WTC11 (cell line): ENCODE measurements around the gene ACTN1. TPM values are rescaled to one million over a fixed set of nuclear protein-coding genes. Genes with fewer than 3 reads are reported as not detected.

Experiments used
- ATAC-seq: fragments of 200-7000 bp; cut with Tn5 transposase; 2 replicates; pipeline ENCODE4 v1.10.0; 2021; ENCODE audit warnings: mild to moderate bottlenecking, moderate library complexity
- CTCF ChIA-PET: fragments of 300-600 bp; sonication (Branson Sonifier 250); formaldehyde crosslinking; loops from one replicate; lab custom pipeline; 2021; ENCODE audit warnings: antibody characterized with exemption; lab: Charles Lee
- POLR2A ChIA-PET: fragments of 350-600 bp; sonication (Branson Sonifier 250); formaldehyde crosslinking; loops from one replicate; lab custom pipeline; 2021; ENCODE audit warnings: antibody characterized with exemption; lab: Charles Lee
- DNase-seq: peaks from one replicate; pipeline ENCODE4 v3.0.0; 2021; ENCODE audit warnings: low spot score
- H3K27ac Mint-ChIP-seq: 2 replicates; pipeline ENCODE4 v1.8.0; 2021; ENCODE audit warnings: mixed read lengths
- H3K27me3 Mint-ChIP-seq: 2 replicates; pipeline ENCODE4 v1.8.0; 2021; ENCODE audit warnings: low read depth, mild to moderate bottlenecking, moderate library complexity, mixed read lengths
- H3K36me3 Mint-ChIP-seq: 2 replicates; pipeline ENCODE4 v1.8.0; 2021; ENCODE audit warnings: mixed read lengths
- H3K4me1 Mint-ChIP-seq: 2 replicates; pipeline ENCODE4 v1.8.0; 2022; ENCODE audit warnings: mixed read lengths
- H3K4me3 Mint-ChIP-seq: 2 replicates; pipeline ENCODE4 v1.8.0; 2021; ENCODE audit warnings: mild to moderate bottlenecking, moderate library complexity, mixed read lengths
- H3K9me3 Mint-ChIP-seq: 2 replicates; pipeline ENCODE4 v1.8.0; 2021; ENCODE audit warnings: mixed read lengths
- AR ChIP-seq: fragments of 250-450 bp; sonication (Bioruptor Pico); IDR thresholded peaks from 2 replicates; pipeline ENCODE4 v1.9.0; 2021; ENCODE audit warnings: mild to moderate bottlenecking
- CREM ChIP-seq: sonication (generic); formaldehyde crosslinking; IDR thresholded peaks from 2 replicates; pipeline ENCODE4 v1.8.1; 2022; ENCODE audit warnings: mild to moderate bottlenecking, missing genetic modification reagents, moderate library complexity
- FOXJ3 ChIP-seq: sonication (generic); formaldehyde crosslinking; IDR thresholded peaks from 2 replicates; pipeline ENCODE4 v1.9.0; 2021; ENCODE audit warnings: missing genetic modification reagents, mild to moderate bottlenecking, borderline replicate concordance
- GABPB1 ChIP-seq: sonication (generic); formaldehyde crosslinking; IDR thresholded peaks from 2 replicates; pipeline ENCODE4 v1.8.1; 2023; ENCODE audit warnings: mild to moderate bottlenecking, missing genetic modification reagents
- HMGA2 ChIP-seq: fragments of 250-450 bp; sonication (Bioruptor Pico); IDR thresholded peaks from 2 replicates; pipeline ENCODE4 v1.4.0; 2021; ENCODE audit warnings: mild to moderate bottlenecking, moderate library complexity
- RORB ChIP-seq: fragments of 250-450 bp; sonication (Bioruptor Pico); IDR thresholded peaks from 2 replicates; pipeline ENCODE4 v1.9.0; 2021; ENCODE audit warnings: mild to moderate bottlenecking
- SOX15 ChIP-seq: fragments of 250-450 bp; sonication (Bioruptor Pico); IDR thresholded peaks from 2 replicates; pipeline ENCODE4 v1.9.0; 2021; ENCODE audit warnings: mild to moderate bottlenecking
- SP1 ChIP-seq: sonication (generic); formaldehyde crosslinking; conservative IDR thresholded peaks from 2 replicates; pipeline ENCODE4 v1.8.1; 2022; ENCODE audit warnings: missing genetic modification reagents
- TEAD1 ChIP-seq: sonication (generic); formaldehyde crosslinking; IDR thresholded peaks from 2 replicates; pipeline ENCODE4 v1.8.0; 2022; ENCODE audit warnings: mild to moderate bottlenecking, missing genetic modification reagents
- TEAD4 ChIP-seq: sonication (generic); formaldehyde crosslinking; IDR thresholded peaks from 2 replicates; pipeline ENCODE4 v1.8.0; 2022; ENCODE audit warnings: mild to moderate bottlenecking, missing genetic modification reagents
- ZNF219 ChIP-seq: sonication (generic); formaldehyde crosslinking; IDR thresholded peaks from 2 replicates; pipeline ENCODE4 v1.8.0; 2023; ENCODE audit warnings: missing genetic modification reagents, mild to moderate bottlenecking, borderline replicate concordance
- ZNF232 ChIP-seq: sonication (generic); formaldehyde crosslinking; IDR thresholded peaks from 2 replicates; pipeline ENCODE4 v1.8.0; 2022; ENCODE audit warnings: mild to moderate bottlenecking, missing genetic modification reagents
- ZNF396 ChIP-seq: fragments of 250-450 bp; sonication (Bioruptor Pico); IDR thresholded peaks from 2 replicates; pipeline ENCODE4 v1.8.0; 2021; ENCODE audit warnings: mild to moderate bottlenecking, moderate library complexity, borderline replicate concordance
- ZNF532 ChIP-seq: fragments of 250-450 bp; sonication (Bioruptor Pico); IDR thresholded peaks from 2 replicates; pipeline ENCODE4 v1.9.0; 2021; ENCODE audit warnings: mild to moderate bottlenecking, borderline replicate concordance
- total RNA-seq: library from RNA; stranded (reverse); gene quantifications from 3 replicates; pipeline ENCODE4 v1.2.3, GENCODE V29; 2021
- TF ChIP-seq, protein P1 (sequence below): sonication (generic); formaldehyde crosslinking; IDR thresholded peaks from 2 replicates; pipeline ENCODE4 v1.8.1; 2022; ENCODE audit warnings: low read depth, mild to moderate bottlenecking, moderate library complexity, missing genetic modification reagents, borderline replicate concordance
- TF ChIP-seq, protein P2 (sequence below): fragments of 250-450 bp; sonication (Bioruptor Pico); IDR thresholded peaks from 2 replicates; pipeline ENCODE4 v1.9.0; 2021; ENCODE audit warnings: mild to moderate bottlenecking
- TF ChIP-seq, protein P3 (sequence below): sonication (generic); formaldehyde crosslinking; conservative IDR thresholded peaks from 2 replicates; pipeline ENCODE4 v1.8.1; 2022; ENCODE audit warnings: mild to moderate bottlenecking, missing genetic modification reagents
- TF ChIP-seq, protein P4 (sequence below): sonication (generic); formaldehyde crosslinking; IDR thresholded peaks from 2 replicates; pipeline ENCODE4 v1.8.1; 2023; ENCODE audit warnings: mild to moderate bottlenecking, missing genetic modification reagents
- TF ChIP-seq, protein P5 (sequence below): sonication (generic); formaldehyde crosslinking; IDR thresholded peaks from 2 replicates; pipeline ENCODE4 v1.8.0; 2023; ENCODE audit warnings: missing genetic modification reagents, mild to moderate bottlenecking, borderline replicate concordance

The ACTN1 gene
- total RNA-seq, 1 experiment from 2014 or later = 196 TPM

GRCh38 chr14:68871392-68871791 is 107.7 kb downstream of the ACTN1 start (continued):
- no peak for TF ChIP-seq AR (CRISPR knock-in tag)
- TF ChIP-seq, protein P1, sequence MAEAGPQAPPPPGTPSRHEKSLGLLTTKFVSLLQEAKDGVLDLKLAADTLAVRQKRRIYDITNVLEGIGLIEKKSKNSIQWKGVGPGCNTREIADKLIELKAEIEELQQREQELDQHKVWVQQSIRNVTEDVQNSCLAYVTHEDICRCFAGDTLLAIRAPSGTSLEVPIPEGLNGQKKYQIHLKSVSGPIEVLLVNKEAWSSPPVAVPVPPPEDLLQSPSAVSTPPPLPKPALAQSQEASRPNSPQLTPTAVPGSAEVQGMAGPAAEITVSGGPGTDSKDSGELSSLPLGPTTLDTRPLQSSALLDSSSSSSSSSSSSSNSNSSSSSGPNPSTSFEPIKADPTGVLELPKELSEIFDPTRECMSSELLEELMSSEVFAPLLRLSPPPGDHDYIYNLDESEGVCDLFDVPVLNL (CRISPR knock-in tag) = no peak

DNA sequence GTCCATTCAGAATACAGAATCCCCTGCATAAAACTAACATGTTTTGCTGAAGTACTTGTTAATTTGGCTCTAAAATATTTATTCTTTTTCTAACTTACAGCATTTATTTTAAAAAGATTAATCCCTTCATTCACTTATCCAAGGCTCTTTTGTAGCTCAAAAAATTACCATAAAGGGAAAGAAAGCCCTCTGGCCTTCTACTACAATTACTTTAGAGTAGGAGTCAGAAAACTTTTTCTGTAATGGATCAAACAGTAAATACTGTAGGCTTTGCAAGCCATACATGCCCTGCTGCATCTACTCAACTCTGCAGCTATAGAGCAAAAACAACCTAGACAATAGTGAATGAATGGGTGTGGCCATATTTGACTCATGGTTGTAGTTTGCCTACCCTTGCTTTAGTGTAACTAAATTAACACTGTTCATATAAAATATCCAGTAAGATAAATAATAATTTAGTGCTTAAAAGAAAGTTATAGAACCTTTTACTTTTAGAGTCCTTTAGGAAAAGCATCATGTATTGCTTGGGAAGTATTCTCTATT is 112.0 kb downstream of the ACTN1 start:
- DNase-seq = no peak
- Mint-ChIP-seq H3K27ac (no peak overlapping the region), H3K27me3 (no peaks in the 10 kb centered on the region; the same call in 1 of the 2 replicates), H3K9me3 (peaks cover 14% of the 10 kb centered on the region), H3K36me3 (peaks cover 25% of the 10 kb centered on the region), H3K4me3 (no peak overlapping the region), H3K4me1 (peaks cover 3% of the 10 kb centered on the region; the same call in 1 of the 2 replicates)
- ChIA-PET CTCF (interaction anchor here (1.4 to 2.7 kb wide), 3 partner anchors 23 to 240 kb away, joined by 4 to 10 read pairs (median 8); no protein-coding TSS in a partner anchor), POLR2A (no interaction called here)
- ATAC-seq = no peak
- TF ChIP-seq SOX15 = no peak
- no peak for TF ChIP-seq ZNF219 (CRISPR knock-in tag)
- TF ChIP-seq, protein P2, sequence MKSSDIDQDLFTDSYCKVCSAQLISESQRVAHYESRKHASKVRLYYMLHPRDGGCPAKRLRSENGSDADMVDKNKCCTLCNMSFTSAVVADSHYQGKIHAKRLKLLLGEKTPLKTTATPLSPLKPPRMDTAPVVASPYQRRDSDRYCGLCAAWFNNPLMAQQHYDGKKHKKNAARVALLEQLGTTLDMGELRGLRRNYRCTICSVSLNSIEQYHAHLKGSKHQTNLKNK (CRISPR knock-in tag) = no peak
- TF ChIP-seq TEAD1 (CRISPR knock-in tag) = no peak
- TF ChIP-seq ZNF396 = no peak
- no peak for TF ChIP-seq ZNF232
- TF ChIP-seq ZNF532 (CRISPR knock-in tag) = no peak
- TF ChIP-seq FOXJ3 (CRISPR knock-in tag) = no peak
- no peak for TF ChIP-seq CREM
- no peak for TF ChIP-seq RORB
- TF ChIP-seq HMGA2 (CRISPR knock-in tag) = no peak
- TF ChIP-seq GABPB1 (CRISPR knock-in tag) = no peak
- TF ChIP-seq, protein P3, sequence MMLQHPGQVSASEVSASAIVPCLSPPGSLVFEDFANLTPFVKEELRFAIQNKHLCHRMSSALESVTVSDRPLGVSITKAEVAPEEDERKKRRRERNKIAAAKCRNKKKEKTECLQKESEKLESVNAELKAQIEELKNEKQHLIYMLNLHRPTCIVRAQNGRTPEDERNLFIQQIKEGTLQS = no peak
- TF ChIP-seq, protein P1 (CRISPR knock-in tag) = no peak
- no peak for TF ChIP-seq SP1
- TF ChIP-seq TEAD4 (CRISPR knock-in tag) = no peak
- TF ChIP-seq, protein P4, sequence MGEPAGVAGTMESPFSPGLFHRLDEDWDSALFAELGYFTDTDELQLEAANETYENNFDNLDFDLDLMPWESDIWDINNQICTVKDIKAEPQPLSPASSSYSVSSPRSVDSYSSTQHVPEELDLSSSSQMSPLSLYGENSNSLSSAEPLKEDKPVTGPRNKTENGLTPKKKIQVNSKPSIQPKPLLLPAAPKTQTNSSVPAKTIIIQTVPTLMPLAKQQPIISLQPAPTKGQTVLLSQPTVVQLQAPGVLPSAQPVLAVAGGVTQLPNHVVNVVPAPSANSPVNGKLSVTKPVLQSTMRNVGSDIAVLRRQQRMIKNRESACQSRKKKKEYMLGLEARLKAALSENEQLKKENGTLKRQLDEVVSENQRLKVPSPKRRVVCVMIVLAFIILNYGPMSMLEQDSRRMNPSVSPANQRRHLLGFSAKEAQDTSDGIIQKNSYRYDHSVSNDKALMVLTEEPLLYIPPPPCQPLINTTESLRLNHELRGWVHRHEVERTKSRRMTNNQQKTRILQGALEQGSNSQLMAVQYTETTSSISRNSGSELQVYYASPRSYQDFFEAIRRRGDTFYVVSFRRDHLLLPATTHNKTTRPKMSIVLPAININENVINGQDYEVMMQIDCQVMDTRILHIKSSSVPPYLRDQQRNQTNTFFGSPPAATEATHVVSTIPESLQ (CRISPR knock-in tag) = no peak
- TF ChIP-seq, protein P5, sequence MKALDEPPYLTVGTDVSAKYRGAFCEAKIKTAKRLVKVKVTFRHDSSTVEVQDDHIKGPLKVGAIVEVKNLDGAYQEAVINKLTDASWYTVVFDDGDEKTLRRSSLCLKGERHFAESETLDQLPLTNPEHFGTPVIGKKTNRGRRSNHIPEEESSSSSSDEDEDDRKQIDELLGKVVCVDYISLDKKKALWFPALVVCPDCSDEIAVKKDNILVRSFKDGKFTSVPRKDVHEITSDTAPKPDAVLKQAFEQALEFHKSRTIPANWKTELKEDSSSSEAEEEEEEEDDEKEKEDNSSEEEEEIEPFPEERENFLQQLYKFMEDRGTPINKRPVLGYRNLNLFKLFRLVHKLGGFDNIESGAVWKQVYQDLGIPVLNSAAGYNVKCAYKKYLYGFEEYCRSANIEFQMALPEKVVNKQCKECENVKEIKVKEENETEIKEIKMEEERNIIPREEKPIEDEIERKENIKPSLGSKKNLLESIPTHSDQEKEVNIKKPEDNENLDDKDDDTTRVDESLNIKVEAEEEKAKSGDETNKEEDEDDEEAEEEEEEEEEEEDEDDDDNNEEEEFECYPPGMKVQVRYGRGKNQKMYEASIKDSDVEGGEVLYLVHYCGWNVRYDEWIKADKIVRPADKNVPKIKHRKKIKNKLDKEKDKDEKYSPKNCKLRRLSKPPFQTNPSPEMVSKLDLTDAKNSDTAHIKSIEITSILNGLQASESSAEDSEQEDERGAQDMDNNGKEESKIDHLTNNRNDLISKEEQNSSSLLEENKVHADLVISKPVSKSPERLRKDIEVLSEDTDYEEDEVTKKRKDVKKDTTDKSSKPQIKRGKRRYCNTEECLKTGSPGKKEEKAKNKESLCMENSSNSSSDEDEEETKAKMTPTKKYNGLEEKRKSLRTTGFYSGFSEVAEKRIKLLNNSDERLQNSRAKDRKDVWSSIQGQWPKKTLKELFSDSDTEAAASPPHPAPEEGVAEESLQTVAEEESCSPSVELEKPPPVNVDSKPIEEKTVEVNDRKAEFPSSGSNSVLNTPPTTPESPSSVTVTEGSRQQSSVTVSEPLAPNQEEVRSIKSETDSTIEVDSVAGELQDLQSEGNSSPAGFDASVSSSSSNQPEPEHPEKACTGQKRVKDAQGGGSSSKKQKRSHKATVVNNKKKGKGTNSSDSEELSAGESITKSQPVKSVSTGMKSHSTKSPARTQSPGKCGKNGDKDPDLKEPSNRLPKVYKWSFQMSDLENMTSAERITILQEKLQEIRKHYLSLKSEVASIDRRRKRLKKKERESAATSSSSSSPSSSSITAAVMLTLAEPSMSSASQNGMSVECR (CRISPR knock-in tag) = no peak
